Regular cardiac myocyte (primary cell): ENCODE measurements around the gene METTL4. TPM values are rescaled to one million over a fixed set of nuclear protein-coding genes. Genes with fewer than 3 reads are reported as not detected.

Source experiments
- total RNA-seq: library from RNA; depleted of rRNA; stranded (reverse); fragments of >200 nt; gene quantifications from 2 replicates; pipeline ENCODE4 v1.2.3, GENCODE V29; 2014

The METTL4 gene, protein sequence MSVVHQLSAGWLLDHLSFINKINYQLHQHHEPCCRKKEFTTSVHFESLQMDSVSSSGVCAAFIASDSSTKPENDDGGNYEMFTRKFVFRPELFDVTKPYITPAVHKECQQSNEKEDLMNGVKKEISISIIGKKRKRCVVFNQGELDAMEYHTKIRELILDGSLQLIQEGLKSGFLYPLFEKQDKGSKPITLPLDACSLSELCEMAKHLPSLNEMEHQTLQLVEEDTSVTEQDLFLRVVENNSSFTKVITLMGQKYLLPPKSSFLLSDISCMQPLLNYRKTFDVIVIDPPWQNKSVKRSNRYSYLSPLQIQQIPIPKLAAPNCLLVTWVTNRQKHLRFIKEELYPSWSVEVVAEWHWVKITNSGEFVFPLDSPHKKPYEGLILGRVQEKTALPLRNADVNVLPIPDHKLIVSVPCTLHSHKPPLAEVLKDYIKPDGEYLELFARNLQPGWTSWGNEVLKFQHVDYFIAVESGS
- total RNA-seq, result 5.4 and 8.8 TPM in 2 replicates

DNA sequence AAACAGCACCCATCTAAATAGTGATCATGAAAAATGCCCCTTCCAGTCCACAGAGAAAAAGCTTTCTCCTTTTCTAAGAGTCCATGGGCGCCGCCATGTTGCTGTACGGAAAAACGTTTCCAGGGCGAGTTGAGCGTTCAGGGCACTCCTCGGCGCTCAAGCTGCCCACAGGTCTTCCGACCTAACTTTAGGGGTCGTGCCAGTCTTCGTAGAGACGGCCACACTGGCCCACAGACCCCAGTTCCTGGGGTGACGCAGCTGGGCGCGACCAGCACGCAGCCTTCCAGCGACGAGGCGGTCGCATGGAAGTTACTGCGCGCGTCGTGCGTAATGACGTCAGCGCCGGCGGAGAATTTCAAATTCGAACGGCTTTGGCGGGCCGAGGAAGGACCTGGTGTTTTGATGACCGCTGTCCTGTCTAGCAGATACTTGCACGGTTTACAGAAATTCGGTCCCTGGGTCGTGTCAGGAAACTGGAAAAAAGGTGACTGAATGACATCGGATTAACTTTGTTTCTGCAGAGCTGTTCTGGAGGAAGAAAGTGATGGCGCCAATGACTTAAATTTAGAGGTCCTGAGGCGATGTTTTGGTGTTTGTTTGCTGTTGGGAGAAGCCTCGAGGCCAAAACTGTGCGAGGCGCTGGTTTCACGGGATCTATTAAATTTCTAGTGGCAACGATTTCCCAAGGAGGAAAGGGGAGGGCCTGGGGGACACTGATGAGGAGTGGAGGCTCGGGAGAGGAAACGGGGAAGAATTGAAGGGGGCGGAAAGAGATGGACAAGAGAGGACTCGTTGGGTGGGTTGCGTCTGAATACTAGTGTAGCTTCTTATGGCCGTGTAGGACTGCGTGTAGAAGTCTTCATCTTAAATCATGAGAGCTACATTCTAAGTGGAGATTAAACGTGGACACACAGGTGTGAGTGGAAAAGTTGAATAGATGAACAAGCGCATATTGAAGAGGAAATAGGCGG is at the start of gene METTL4, which contains the start of gene NDC80:
Gene METTL4 (minus strand): TSS at position 306 of the 971 bp plus-strand sequence. CDS start 4,289 bp downstream, outside the sequence.
Gene NDC80 (plus strand): TSS at position 358 of the 971 bp plus-strand sequence. CDS start 1,429 bp downstream, outside the sequence.

Other genes with a start within 250 kb of the METTL4 start
- gene NDC80, start 52 bp upstream of the METTL4 start, total RNA-seq, result 4.5 and 45.1 TPM in 2 replicates
- gene SMCHD1, start 84.2 kb upstream of the METTL4 start, total RNA-seq, result 70.8 and 72.9 TPM in 2 replicates